Measurements from ENCODE around the gene NINL.

NINL gene

GRCh38 chr20:25496968-25497401, 88.3 kb downstream of the NINL start:
- H3K4me3 ChIP-seq (ENCODE audit: low read depth, low read length), result no peak overlapping the region
- DNase-seq (ENCODE audit: low read depth), result no peak
- TF ChIP-seq CTCF (IDR thresholded peaks at IDR 0.05; ENCODE audit: insufficient read depth, low read depth, low read length, missing control alignments), result no peak

- no peak for DNase-seq (ENCODE audit: low read depth)
- TF ChIP-seq CTCF (IDR thresholded peaks at IDR 0.05; ENCODE audit: insufficient read depth, low read depth, low read length, missing control alignments), result no peak
- H3K4me3 ChIP-seq (ENCODE audit: low read depth, low read length), result no peak overlapping the region
Measured at GRCh38 chr20:25496165-25496967, 89.0 kb downstream of the NINL start.

- TF ChIP-seq CTCF (IDR thresholded peaks at IDR 0.05; ENCODE audit: insufficient read depth, low read depth, low read length, missing control alignments), result no peak
- no peak overlapping the region for H3K4me3 ChIP-seq (ENCODE audit: low read depth, low read length)
- no peak for DNase-seq (ENCODE audit: low read depth)
Measured at GRCh38 chr20:25495189-25495824, 90.0 kb downstream of the NINL start.

GRCh38 chr20:25494506-25495188, 90.7 kb downstream of the NINL start:
- DNase-seq (ENCODE audit: low read depth), result no peak
- no peak overlapping the region for H3K4me3 ChIP-seq (ENCODE audit: low read depth, low read length)
- TF ChIP-seq CTCF (IDR thresholded peaks at IDR 0.05; ENCODE audit: insufficient read depth, low read depth, low read length, missing control alignments), result no peak

- TF ChIP-seq CTCF (IDR thresholded peaks at IDR 0.05; ENCODE audit: insufficient read depth, low read depth, low read length, missing control alignments), result no peak
- DNase-seq (ENCODE audit: low read depth), result no peak
- H3K4me3 ChIP-seq (ENCODE audit: low read depth, low read length), result no peak overlapping the region
Measured at GRCh38 chr20:25493748-25494505, 91.4 kb downstream of the NINL start.

- no peak overlapping the region for H3K4me3 ChIP-seq (ENCODE audit: low read depth, low read length)
- no peak for TF ChIP-seq CTCF (IDR thresholded peaks at IDR 0.05; ENCODE audit: insufficient read depth, low read depth, low read length, missing control alignments)
- no peak for DNase-seq (ENCODE audit: low read depth)
Measured at GRCh38 chr20:25493137-25493536, 92.2 kb downstream of the NINL start.

All from GM12865 (cell line).